ENCODE data around the gene LAMA4. TPM values are rescaled to one million over a fixed set of nuclear protein-coding genes. Genes with fewer than 3 reads are reported as not detected.

Gene LAMA4
- 2.3 and 2.6 TPM in 2 replicates for total RNA-seq (2014; rRNA removed; shearing (Covaris generic))

GRCh38 chr6:112253841-112254816 is at the start of gene LAMA4:
LAMA4 (minus strand) TSS chr6:112254567; CDS start chr6:112254150, 417 bp downstream.
- peak; percentile 23 for DNase-seq (ENCODE audit: low spot score)
- in situ Hi-C loops (cut with HindIII; ENCODE audit: low sequenced_read_pairs): no loop called here

GRCh38 chr6:112302142-112302705 is 47.9 kb upstream of the LAMA4 start:
- DNase-seq (ENCODE audit: low spot score): no peak
- in situ Hi-C loops (cut with HindIII; ENCODE audit: low sequenced_read_pairs): no loop called here

GRCh38 chr6:112300896-112301295 is 46.5 kb upstream of the LAMA4 start:
- no peak for DNase-seq (ENCODE audit: low spot score)
- in situ Hi-C loops (cut with HindIII; ENCODE audit: low sequenced_read_pairs): no loop called here

- in situ Hi-C loops (cut with HindIII; ENCODE audit: low sequenced_read_pairs): no loop called here
- no peak for DNase-seq (ENCODE audit: low spot score)
Measured at GRCh38 chr6:112298816-112299281, 44.5 kb upstream of the LAMA4 start.

- in situ Hi-C loops (cut with HindIII; ENCODE audit: low sequenced_read_pairs): no loop called here
- DNase-seq (ENCODE audit: low spot score): no peak
Measured at GRCh38 chr6:112298021-112298745, 43.8 kb upstream of the LAMA4 start.

GRCh38 chr6:112296694-112297093 is 42.3 kb upstream of the LAMA4 start:
- DNase-seq (ENCODE audit: low spot score): no peak
- in situ Hi-C loops (cut with HindIII; ENCODE audit: low sequenced_read_pairs): no loop called here

- in situ Hi-C loops (cut with HindIII; ENCODE audit: low sequenced_read_pairs): no loop called here
- peak; percentile 7 for DNase-seq (ENCODE audit: low spot score)
Measured at GRCh38 chr6:112296122-112296521, 41.8 kb upstream of the LAMA4 start.

GRCh38 chr6:112291161-112291762 is 36.9 kb upstream of the LAMA4 start:
- no peak for DNase-seq (ENCODE audit: low spot score)
- in situ Hi-C loops (cut with HindIII; ENCODE audit: low sequenced_read_pairs): no loop called here

GRCh38 chr6:112289038-112289566 is 34.7 kb upstream of the LAMA4 start:
- DNase-seq (ENCODE audit: low spot score): no peak
- in situ Hi-C loops (cut with HindIII; ENCODE audit: low sequenced_read_pairs): no loop called here

GRCh38 chr6:112288475-112288874 is 34.1 kb upstream of the LAMA4 start:
- in situ Hi-C loops (cut with HindIII; ENCODE audit: low sequenced_read_pairs): no loop called here
- DNase-seq (ENCODE audit: low spot score): no peak

- no peak for DNase-seq (ENCODE audit: low spot score)
- in situ Hi-C loops (cut with HindIII; ENCODE audit: low sequenced_read_pairs): no loop called here
Measured at GRCh38 chr6:112287577-112288225, 33.3 kb upstream of the LAMA4 start.

GRCh38 chr6:112286500-112287144 is 32.3 kb upstream of the LAMA4 start:
- in situ Hi-C loops (cut with HindIII; ENCODE audit: low sequenced_read_pairs): no loop called here
- no peak for DNase-seq (ENCODE audit: low spot score)

GRCh38 chr6:112286010-112286409 is 31.6 kb upstream of the LAMA4 start:
- in situ Hi-C loops (cut with HindIII; ENCODE audit: low sequenced_read_pairs): no loop called here
- no peak for DNase-seq (ENCODE audit: low spot score)

- in situ Hi-C loops (cut with HindIII; ENCODE audit: low sequenced_read_pairs): no loop called here
- DNase-seq (ENCODE audit: low spot score): no peak
Measured at GRCh38 chr6:112284603-112285002, 30.2 kb upstream of the LAMA4 start.

GRCh38 chr6:112283621-112284020 is 29.3 kb upstream of the LAMA4 start:
- in situ Hi-C loops (cut with HindIII; ENCODE audit: low sequenced_read_pairs): no loop called here
- no peak for DNase-seq (ENCODE audit: low spot score)

- DNase-seq (ENCODE audit: low spot score): peak; percentile 6
- in situ Hi-C loops (cut with HindIII; ENCODE audit: low sequenced_read_pairs): no loop called here
Measured at GRCh38 chr6:112281821-112282615, 27.7 kb upstream of the LAMA4 start.
